A549 (cell line): ENCODE data around the gene ZNF138.

Source experiments
- CEBPB ChIP-seq, 2 experiments: fragments of >200 bp in 1 of 2; sonication (Bioruptor Twin) in 1 of 2; formaldehyde crosslinking in 1 of 2; IDR thresholded peaks; 2 replicates each; pipeline ENCODE4 v1.6.1; 2012 to 2016
- CTCF ChIP-seq: fragments of >200 bp; sonication (Bioruptor Twin); formaldehyde crosslinking; IDR thresholded peaks from 3 replicates; pipeline ENCODE4 v1.5.1; 2016
- EP300 ChIP-seq, 2 experiments: fragments of >200 bp; sonication (Bioruptor Twin); formaldehyde crosslinking; IDR thresholded peaks; 2 replicates in 1 of 2; 3 replicates in 1 of 2; pipeline ENCODE4 v1.6.1; 2016 to 2017
- FOSL2 ChIP-seq, 2 experiments: fragments of 450-650 bp in 1 of 2; fragments of >200 bp in 1 of 2; sonication (Bioruptor Twin) in 1 of 2; formaldehyde crosslinking; IDR thresholded peaks; 2 replicates each; pipeline versions ENCODE4 v1.5.0 to v1.6.1; 2016 to 2020; ENCODE audit warnings: mild to moderate bottlenecking in 1 of 2, moderate library complexity in 1 of 2
- HOXA7 ChIP-seq: fragments of 250-450 bp; sonication (Bioruptor Pico); IDR thresholded peaks from 2 replicates; pipeline ENCODE4 v1.5.0; 2020; ENCODE audit warnings: mild to moderate bottlenecking, moderate library complexity
- HOXB5 ChIP-seq: fragments of 250-450 bp; sonication (Bioruptor Pico); IDR thresholded peaks from 2 replicates; pipeline ENCODE4 v1.5.0; 2020; ENCODE audit warnings: mild to moderate bottlenecking, moderate library complexity
- JUN ChIP-seq, 2 experiments: fragments of >200 bp; sonication (Bioruptor Twin); formaldehyde crosslinking; IDR thresholded peaks; 2 replicates in 1 of 2; 3 replicates in 1 of 2; pipeline ENCODE4 v1.6.1; 2016 to 2017
- MYC ChIP-seq: IDR thresholded peaks from 2 replicates; pipeline ENCODE4 v1.6.1; 2012; ENCODE audit warnings: mild to moderate bottlenecking, inconsistent platforms, low read length, improper control_type of control experiment, borderline replicate concordance
- RAD21 ChIP-seq, 2 experiments: fragments of >200 bp in 1 of 2; sonication (Bioruptor Twin) in 1 of 2; formaldehyde crosslinking in 1 of 2; IDR thresholded peaks in 1 of 2; conservative IDR thresholded peaks in 1 of 2; 2 replicates in 1 of 2; 3 replicates in 1 of 2; pipeline ENCODE4 v1.6.1; 2012 to 2018; ENCODE audit warnings: inconsistent platforms in 1 of 2
- REST ChIP-seq: fragments of 200-600 bp; sonication (generic); IDR thresholded peaks from 2 replicates; pipeline ENCODE4 v1.6.1; 2016; ENCODE audit warnings: antibody characterized with exemption, mild to moderate bottlenecking, moderate library complexity
- SREBF2 ChIP-seq: fragments of 450-650 bp; IDR thresholded peaks from 2 replicates; pipeline ENCODE4 v1.6.1; 2014; ENCODE audit warnings: mild to moderate bottlenecking, moderate library complexity

- TF ChIP-seq EP300 (IDR thresholded peaks at IDR 0.05) (no peak), MYC (no peak), SREBF2 (no peak), CTCF (no peak), HOXB5 (CRISPR knock-in tag) (no peak), REST (no peak), HOXA7 (CRISPR knock-in tag) (no peak), RAD21 (conservative IDR thresholded peaks at IDR 0.05 in 1 of 2, IDR thresholded peaks at IDR 0.05 in 1 of 2) (no peak), FOSL2 (IDR thresholded peaks at IDR 0.05) (no peak), FOSL2 (CRISPR knock-in tag; IDR thresholded peaks at IDR 0.05) (no peak), CEBPB (IDR thresholded peaks at IDR 0.05) (no peak), JUN (IDR thresholded peaks at IDR 0.05) (no peak)
These were observed 59.5 kb downstream of the ZNF138 start for GRCh38 chr7:64853679-64854078.
